ENCODE measurements around the gene HPS5. TPM values are rescaled to one million over a fixed set of nuclear protein-coding genes. Genes with fewer than 3 reads are reported as not detected.
A peak's percentile ranks its signal among the peaks of the same experiment; 100 is the strongest.

HPS5 gene
- total and polyA plus RNA-seq, 2 of the 13 experiments (the other 11 are each of a cell fraction or from before 2014, with no cell fraction given), result 6.6 to 25.5 TPM

- TF ChIP-seq DPF2 (CRISPR knock-in tag; IDR thresholded peaks at IDR 0.05; ENCODE audit: borderline replicate concordance, low read depth) (no peak), DRAP1 (CRISPR knock-in tag; IDR thresholded peaks at IDR 0.05) (peak; percentile 87), ZNF121 (CRISPR knock-in tag; IDR thresholded peaks at IDR 0.05) (0 out of 2 replicates have a peak, but pooled peaks have one; percentile 56), ZFP41 (CRISPR knock-in tag; IDR thresholded peaks at IDR 0.05; ENCODE audit: borderline replicate concordance) (peak; percentile 91; the same call in 1 of the 2 replicates), HOXA7 (CRISPR knock-in tag; IDR thresholded peaks at IDR 0.05) (no peak), ATF7-NPFF (CRISPR knock-in tag; IDR thresholded peaks at IDR 0.05; ENCODE audit: low read depth) (peak; percentile 77; the same call in 1 of the 2 replicates), ZNF333 (CRISPR knock-in tag; IDR thresholded peaks at IDR 0.05; ENCODE audit: borderline replicate concordance) (0 out of 2 replicates have a peak, but pooled peaks have one; percentile 58), ASH2L (IDR thresholded peaks at IDR 0.05; ENCODE audit: insufficient read length, low read depth, low read length) (peak; percentile 99), KLF6 (CRISPR knock-in tag; IDR thresholded peaks at IDR 0.05) (peak; percentile 93), ZNF225 (CRISPR knock-in tag; IDR thresholded peaks at IDR 0.05) (peak; percentile 97), ZNF652 (CRISPR knock-in tag; IDR thresholded peaks at IDR 0.05; ENCODE audit: borderline replicate concordance, low read depth) (no peak), ZNF782 (CRISPR knock-in tag; IDR thresholded peaks at IDR 0.05; ENCODE audit: borderline replicate concordance) (peak; percentile 79; the same call in 1 of the 2 replicates), ZNF768 (CRISPR knock-in tag; IDR thresholded peaks at IDR 0.05) (peak; percentile 81; the same call in 1 of the 2 replicates), JARID2 (CRISPR knock-in tag; IDR thresholded peaks at IDR 0.05; ENCODE audit: insufficient replicate concordance) (peak; percentile 53), ZNF841 (CRISPR knock-in tag; IDR thresholded peaks at IDR 0.05; ENCODE audit: borderline replicate concordance) (0 out of 2 replicates have a peak, but pooled peaks have one; percentile 42)
- TF ChIP-seq, protein P1, sequence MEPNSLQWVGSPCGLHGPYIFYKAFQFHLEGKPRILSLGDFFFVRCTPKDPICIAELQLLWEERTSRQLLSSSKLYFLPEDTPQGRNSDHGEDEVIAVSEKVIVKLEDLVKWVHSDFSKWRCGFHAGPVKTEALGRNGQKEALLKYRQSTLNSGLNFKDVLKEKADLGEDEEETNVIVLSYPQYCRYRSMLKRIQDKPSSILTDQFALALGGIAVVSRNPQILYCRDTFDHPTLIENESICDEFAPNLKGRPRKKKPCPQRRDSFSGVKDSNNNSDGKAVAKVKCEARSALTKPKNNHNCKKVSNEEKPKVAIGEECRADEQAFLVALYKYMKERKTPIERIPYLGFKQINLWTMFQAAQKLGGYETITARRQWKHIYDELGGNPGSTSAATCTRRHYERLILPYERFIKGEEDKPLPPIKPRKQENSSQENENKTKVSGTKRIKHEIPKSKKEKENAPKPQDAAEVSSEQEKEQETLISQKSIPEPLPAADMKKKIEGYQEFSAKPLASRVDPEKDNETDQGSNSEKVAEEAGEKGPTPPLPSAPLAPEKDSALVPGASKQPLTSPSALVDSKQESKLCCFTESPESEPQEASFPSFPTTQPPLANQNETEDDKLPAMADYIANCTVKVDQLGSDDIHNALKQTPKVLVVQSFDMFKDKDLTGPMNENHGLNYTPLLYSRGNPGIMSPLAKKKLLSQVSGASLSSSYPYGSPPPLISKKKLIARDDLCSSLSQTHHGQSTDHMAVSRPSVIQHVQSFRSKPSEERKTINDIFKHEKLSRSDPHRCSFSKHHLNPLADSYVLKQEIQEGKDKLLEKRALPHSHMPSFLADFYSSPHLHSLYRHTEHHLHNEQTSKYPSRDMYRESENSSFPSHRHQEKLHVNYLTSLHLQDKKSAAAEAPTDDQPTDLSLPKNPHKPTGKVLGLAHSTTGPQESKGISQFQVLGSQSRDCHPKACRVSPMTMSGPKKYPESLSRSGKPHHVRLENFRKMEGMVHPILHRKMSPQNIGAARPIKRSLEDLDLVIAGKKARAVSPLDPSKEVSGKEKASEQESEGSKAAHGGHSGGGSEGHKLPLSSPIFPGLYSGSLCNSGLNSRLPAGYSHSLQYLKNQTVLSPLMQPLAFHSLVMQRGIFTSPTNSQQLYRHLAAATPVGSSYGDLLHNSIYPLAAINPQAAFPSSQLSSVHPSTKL (CRISPR knock-in tag; IDR thresholded peaks at IDR 0.05), result peak; percentile 79
- TF ChIP-seq, protein P2, sequence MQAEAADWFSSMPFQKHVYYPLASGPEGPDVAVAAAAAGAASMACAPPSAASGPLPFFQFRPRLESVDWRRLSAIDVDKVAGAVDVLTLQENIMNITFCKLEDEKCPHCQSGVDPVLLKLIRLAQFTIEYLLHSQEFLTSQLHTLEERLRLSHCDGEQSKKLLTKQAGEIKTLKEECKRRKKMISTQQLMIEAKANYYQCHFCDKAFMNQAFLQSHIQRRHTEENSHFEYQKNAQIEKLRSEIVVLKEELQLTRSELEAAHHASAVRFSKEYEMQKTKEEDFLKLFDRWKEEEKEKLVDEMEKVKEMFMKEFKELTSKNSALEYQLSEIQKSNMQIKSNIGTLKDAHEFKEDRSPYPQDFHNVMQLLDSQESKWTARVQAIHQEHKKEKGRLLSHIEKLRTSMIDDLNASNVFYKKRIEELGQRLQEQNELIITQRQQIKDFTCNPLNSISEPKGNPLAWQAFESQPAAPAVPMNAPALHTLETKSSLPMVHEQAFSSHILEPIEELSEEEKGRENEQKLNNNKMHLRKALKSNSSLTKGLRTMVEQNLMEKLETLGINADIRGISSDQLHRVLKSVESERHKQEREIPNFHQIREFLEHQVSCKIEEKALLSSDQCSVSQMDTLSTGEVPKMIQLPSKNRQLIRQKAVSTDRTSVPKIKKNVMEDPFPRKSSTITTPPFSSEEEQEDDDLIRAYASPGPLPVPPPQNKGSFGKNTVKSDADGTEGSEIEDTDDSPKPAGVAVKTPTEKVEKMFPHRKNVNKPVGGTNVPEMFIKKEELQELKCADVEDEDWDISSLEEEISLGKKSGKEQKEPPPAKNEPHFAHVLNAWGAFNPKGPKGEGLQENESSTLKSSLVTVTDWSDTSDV (CRISPR knock-in tag; IDR thresholded peaks at IDR 0.05), result peak; percentile 92; the same call in 1 of the 2 replicates
- TF ChIP-seq, protein P3, sequence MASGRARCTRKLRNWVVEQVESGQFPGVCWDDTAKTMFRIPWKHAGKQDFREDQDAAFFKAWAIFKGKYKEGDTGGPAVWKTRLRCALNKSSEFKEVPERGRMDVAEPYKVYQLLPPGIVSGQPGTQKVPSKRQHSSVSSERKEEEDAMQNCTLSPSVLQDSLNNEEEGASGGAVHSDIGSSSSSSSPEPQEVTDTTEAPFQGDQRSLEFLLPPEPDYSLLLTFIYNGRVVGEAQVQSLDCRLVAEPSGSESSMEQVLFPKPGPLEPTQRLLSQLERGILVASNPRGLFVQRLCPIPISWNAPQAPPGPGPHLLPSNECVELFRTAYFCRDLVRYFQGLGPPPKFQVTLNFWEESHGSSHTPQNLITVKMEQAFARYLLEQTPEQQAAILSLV (CRISPR knock-in tag; IDR thresholded peaks at IDR 0.05; ENCODE audit: borderline replicate concordance), result peak; percentile 97
Measured at GRCh38 chr11:18321969-18322711, at the start of gene HPS5, which contains the start of gene GTF2H1 (continued).
